Measurements from ENCODE around the gene USP11. TPM values are rescaled to one million over a fixed set of nuclear protein-coding genes. Genes with fewer than 3 reads are reported as not detected.

Gene USP11
- total RNA-seq, 2 donors from 2014 or later = 60.4 to 85.6 TPM

DNA sequence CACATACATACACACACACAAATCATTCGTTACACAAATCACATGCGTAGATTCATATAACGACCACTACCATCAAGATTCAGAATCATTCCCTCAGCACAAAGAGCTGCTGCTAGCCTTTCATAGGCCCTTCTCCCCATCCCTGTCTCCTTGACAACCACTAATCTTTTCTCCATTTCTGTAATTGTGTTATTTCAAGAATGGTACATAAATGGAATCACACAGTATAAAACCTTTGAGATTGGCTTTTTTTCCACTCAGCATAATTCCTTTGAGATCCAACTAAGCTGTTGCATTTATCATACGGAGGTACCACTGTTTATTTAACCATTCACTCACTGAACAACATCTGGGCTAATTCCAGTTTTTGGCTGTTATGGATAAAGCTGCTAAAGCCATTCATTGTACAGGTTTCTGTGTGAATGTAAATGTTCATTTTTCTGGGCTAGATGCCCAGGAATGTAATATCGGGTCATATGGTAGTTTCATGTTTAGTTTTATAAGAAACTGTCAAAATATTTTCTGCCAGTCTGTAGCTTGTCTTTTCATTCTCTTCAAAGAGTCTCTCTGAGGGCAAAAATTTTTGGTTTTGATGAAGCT, 64.1 kb downstream of the USP11 start:
- Mint-ChIP-seq H3K27ac (no peak overlapping the region), H3K9me3 (peaks cover 0 to 2% of the 10 kb centered on the region in 2 donors), H3K27me3 (ENCODE audit: low read depth) (peaks cover 20% of the 10 kb centered on the region), H3K4me1 (ENCODE audit: low read depth) (no peaks in the 10 kb centered on the region), H3K4me3 (no peak overlapping the region), H3K36me3 (ENCODE audit: insufficient read depth in 2 of 2) (no peaks in the 10 kb centered on the region)
- ATAC-seq (replicated peaks in 1 of 2) = no peak
- no peak for DNase-seq

DNA sequence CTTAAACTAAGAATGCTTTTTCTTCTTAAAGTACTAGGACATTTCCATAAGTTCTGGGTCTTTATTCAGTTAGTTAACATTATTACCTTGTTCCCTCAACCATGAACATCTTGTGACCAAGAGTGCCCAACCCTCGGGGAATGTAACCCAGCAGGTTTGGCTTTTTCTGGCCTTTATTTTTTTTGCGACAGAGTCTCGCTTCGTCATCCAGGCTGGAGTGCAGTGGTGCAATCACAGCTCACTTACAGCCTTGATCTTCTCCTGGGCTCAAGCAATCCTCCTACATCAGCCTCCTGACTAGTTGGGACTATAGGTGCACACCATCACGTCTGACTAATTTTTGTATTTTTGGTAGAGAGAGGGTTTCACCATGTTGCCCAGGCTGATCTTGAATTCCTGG, 65.1 kb downstream of the USP11 start:
- no peak for DNase-seq

More for the DNA sequence above, 65.1 kb downstream of the USP11 start:
- Mint-ChIP-seq H3K36me3 (ENCODE audit: insufficient read depth in 2 of 2) (no peaks in the 10 kb centered on the region), H3K4me1 (ENCODE audit: low read depth) (no peaks in the 10 kb centered on the region), H3K27me3 (ENCODE audit: low read depth) (peaks cover 15% of the 10 kb centered on the region), H3K27ac (no peak overlapping the region), H3K9me3 (no peaks in the 10 kb centered on the region), H3K4me3 (no peak overlapping the region)
- ATAC-seq (replicated peaks in 1 of 2) = no peak

Other genes starting within 250 kb of the USP11 start
- gene RGN, start 154.6 kb upstream of the USP11 start, total RNA-seq = not detected
- 10 to 100 TPM; 66.7 to 84.3 TPM for gene NDUFB11, start 88.3 kb upstream of the USP11 start, total RNA-seq
- 10 to 100 TPM; 71.6 to 82.4 TPM for gene RBM10, start 87.8 kb upstream of the USP11 start, total RNA-seq
- 100 to 1,000 TPM; 160 to 197 TPM for gene UBA1, start 39.2 kb upstream of the USP11 start, total RNA-seq
- 10 to 100 TPM; 82.2 to 88.6 TPM for gene CDK16, start 14.3 kb upstream of the USP11 start, total RNA-seq
- gene ZNF157, start 137.6 kb downstream of the USP11 start, total RNA-seq = under 1 TPM; 0.60 to 0.67 TPM